NCI-H128 (cell line): ENCODE data around the gene SMAD3.

ENCODE experiments used
- DNase-seq: peaks from one replicate; lab custom pipeline; 2025; ENCODE audit not compliant: unreplicated experiment; lab: John Stamatoyannopoulos, UW

The SMAD3 gene

GRCh38 chr15:67080118-67080899 is 14.9 kb downstream of the SMAD3 start:
- no peak for DNase-seq

DNA sequence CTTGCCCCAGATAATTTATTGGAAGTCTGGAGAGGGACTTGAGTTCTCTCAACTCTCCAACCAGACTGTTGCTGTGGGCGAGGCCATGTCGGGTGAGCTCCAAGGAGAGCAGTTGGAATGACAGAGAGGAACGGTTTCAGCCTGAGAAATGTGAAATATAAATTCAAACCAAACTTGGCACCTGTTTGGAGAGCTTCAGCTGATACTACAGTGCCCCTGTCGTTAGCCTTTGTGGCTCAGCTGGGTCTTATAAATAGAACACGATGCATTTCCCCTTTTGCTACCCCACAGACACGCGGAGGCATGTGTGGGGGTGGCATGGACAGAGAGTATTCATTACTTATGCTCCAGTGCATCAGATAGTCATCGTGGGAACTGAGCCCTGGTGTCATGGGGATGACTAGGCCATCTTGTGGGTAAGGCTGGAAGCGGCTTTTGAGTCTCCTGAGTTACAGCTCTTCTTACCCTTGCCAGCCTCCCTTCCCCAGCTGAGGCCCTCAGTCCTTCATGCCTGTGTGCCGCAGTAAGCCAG is 15.6 kb downstream of the SMAD3 start:
- no peak for DNase-seq

GRCh38 chr15:67082007-67082536 is 16.7 kb downstream of the SMAD3 start:
- no peak for DNase-seq

GRCh38 chr15:67083135-67083762 is 17.8 kb downstream of the SMAD3 start:
- DNase-seq: no peak

- DNase-seq: no peak
These were observed 19.2 kb downstream of the SMAD3 start for GRCh38 chr15:67084561-67084960.

DNA sequence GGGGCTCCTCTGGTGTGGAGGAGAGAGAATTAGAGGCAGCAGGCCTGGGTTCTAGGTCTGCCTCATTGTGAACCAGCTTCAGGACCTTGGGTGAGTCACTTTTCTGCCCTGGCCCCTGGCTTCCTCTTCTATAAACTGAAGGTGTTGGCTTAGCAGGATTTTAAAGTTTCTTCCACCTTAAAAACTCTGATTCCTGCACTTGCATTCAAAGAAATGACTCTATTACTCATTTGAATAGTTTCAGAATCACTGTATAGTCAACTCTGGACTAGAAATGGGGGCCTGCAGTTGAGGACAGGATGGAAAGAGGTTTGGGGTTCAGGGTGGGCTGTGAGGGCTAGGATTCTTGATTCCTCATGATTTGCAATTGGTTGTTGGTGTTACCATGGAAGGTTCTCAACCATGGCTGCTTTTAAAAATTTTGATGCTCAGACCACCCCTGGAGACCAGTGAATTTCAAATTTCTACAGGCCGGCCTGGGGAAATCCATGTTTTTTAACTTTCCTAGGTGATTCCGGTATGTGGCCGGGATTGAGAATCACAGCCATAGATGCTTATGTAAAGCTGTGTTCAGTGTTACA is 19.9 kb downstream of the SMAD3 start:
- no peak for DNase-seq

DNA sequence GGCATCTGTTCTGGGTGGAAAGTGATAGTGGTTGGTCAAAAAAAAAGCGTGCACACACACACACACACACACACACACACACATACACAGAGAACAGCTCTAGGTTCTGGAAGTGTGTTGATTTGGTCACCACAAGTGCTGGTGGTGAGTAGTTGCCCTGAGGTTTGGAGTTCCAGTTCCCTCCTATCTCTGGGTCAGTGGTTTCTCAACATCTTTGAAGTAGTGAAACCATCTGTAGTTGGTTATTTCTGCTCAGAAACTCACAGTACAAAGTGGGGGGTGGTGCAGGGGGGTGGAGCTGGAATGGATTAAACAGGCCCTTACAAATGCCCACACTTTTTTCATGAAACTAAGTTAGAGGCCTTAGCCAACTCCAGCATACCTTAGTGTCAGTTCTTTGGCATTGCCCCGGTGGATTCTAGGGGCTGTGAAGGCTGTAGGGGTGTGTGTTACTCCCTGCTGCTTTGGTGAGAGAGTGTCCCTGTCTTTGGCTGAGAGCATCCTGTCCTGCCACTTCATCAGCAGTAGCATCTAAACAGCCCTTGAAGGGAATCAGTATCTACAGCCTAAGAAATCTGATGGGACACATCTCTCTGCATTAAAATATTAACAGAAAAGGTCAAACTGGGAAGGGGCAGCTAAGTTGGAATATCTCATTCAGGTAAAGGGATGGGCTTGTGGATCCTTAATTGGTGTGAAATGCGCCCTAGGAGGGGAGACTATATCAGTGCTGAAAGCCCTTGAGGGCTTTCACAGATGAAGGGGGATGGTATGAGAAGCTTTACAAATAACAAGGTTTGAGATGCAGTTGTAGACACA is 20.6 kb downstream of the SMAD3 start:
- no peak for DNase-seq

GRCh38 chr15:67086637-67086914 is 21.2 kb downstream of the SMAD3 start:
- DNase-seq: no peak

DNA sequence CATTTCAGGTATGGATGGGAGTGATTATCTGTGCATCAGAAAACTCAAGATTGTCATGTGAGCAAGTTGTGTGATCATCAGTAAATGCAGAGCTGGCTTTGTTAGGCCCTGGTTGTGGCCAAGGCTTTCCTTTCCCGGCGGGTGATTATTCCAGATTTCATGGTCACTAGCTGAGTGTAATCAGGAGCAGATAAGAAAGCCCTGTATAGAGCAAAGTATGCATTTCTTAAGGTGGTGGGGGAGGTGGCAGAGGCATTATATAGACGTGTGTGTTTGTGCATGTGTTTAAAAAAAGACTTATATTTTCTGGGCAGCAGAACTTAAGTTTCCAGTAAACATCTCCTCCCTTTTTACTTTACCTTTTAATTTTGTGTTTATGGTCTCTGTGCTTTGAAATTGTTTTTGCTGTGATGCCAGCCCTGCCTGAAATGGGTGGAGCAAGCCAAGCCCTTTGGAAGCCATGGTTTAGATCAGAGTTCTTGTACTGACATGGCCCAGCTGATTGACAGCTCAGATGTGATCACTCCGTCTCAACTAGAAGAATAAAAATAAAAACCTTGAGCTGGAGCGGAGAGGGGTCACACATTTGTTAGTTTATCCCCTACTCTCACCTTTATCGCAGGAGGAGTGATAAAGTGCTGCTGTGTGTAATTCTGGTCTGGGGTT is 22.2 kb downstream of the SMAD3 start:
- DNase-seq: no peak

DNA sequence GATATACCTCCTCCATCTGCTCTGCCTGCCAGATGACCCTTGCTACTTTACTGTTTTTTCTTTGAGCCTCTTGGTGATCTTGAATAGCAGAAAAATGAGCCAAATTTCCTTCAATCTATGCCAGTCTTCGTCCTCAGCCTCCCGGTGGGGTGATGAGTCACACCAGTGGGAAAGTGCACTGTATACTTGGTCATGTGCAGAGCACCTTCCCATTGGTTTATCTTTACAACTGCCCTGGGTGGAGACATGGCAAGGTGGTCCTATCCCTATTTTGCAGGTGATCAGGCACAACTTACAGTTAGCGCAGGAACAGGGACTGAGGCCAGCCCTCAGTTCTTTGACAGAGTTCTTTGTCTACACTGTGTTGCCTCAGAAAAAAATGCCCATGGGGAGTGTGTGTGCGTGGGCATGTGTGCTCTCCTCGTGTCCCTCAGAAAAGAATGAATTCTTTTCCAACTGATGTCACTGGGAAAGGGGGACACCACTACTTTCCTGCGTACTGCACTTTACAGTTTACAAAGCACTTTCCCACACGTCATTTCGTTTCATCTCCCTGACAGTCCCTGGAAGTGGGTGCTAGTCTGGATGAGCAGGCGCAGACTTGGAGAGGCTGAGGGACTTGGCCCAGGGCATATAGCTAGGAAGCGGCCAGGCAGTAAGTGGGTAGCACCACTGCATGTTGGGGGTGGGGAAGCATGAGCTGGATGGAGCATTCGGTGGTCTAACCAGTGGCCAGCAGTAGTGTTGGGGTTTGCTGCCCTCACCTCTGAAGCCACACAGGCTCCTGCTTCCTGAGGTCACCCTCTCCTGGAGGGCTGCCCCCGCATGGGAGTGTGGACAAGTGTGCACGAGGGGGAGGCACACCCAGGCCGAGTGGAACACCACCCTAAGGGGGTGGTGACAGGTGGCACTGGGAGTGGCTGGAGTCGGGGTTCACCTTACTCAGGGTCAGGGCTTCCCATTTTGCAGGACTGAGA is 24.1 kb downstream of the SMAD3 start:
- DNase-seq: no peak

DNA sequence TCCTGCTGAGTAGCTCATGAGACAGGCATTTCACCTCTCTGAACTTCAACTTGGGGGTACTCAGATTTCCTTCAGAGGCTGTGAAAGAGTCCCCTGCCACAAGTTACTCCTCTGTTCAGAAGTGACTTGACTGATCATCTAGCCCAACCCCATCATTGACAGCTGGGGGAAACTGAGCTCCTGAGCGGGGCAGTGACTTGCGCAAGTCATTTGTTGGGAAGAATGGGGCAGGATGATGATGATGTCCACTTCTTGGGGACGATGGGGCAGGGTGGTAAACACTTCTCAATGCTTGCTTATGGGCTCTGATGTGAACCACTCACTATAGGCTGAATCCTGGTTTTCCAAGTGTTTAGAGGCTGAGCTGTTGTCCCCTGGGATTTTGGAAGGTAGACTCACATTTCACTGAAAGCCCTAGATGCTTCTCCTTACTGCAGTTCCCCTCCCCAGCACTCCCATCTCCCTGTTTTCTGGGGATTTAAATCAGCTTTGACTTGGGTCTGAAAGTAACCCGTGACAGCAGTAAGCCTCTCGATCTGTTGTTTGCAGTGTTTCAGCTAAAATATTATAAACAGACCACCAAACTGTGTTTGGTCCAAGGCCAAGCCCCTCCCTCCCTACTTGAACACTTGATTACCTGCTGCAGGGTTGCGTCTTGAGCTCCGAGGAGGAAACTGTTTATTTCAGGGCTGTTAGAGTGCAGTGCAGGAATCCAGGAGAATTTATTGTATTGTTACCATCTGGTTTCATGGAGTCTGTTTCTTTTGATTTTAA is 25.1 kb downstream of the SMAD3 start:
- DNase-seq: no peak

- DNase-seq: no peak
These were observed 25.9 kb downstream of the SMAD3 start for GRCh38 chr15:67091071-67091979.

GRCh38 chr15:67091980-67092677 is 26.7 kb downstream of the SMAD3 start:
- no peak for DNase-seq

DNA sequence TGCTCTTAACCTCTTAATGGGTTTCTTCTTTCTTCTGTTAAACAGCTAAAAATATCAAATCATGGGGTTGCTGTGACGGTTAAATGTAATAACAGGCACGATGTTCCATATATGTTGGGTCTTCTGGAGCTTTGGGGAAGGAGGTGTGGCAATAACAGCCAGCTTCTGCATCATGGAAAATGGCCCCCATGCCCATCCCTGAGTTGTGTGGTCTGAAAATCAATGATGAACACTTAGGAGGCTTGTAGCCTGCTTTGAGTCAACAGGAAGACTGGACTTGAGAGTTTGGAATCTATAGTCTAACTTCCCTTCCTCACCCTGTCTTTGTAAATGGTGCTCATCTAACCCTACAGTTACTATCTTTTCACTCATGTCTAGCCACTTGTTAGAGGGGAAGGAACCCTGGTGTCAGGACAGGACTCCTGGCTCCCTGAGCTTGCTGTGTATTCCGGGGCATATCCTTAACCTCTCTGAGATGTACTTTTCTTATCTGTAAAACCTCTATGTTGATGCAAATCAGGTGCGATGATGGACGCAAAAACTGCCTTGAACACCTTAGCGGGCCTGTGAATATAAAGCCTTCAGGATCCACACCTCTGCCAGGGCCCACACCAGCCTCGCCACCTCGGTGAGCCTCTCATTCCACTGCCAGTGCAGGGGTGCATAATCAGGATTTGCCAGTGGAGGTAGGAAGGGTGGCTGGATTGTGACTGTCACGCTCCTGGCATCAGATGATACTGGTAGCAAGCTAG is 27.5 kb downstream of the SMAD3 start:
- no peak for DNase-seq

- no peak for DNase-seq
These were observed 28.1 kb downstream of the SMAD3 start for GRCh38 chr15:67093504-67093862.

DNA sequence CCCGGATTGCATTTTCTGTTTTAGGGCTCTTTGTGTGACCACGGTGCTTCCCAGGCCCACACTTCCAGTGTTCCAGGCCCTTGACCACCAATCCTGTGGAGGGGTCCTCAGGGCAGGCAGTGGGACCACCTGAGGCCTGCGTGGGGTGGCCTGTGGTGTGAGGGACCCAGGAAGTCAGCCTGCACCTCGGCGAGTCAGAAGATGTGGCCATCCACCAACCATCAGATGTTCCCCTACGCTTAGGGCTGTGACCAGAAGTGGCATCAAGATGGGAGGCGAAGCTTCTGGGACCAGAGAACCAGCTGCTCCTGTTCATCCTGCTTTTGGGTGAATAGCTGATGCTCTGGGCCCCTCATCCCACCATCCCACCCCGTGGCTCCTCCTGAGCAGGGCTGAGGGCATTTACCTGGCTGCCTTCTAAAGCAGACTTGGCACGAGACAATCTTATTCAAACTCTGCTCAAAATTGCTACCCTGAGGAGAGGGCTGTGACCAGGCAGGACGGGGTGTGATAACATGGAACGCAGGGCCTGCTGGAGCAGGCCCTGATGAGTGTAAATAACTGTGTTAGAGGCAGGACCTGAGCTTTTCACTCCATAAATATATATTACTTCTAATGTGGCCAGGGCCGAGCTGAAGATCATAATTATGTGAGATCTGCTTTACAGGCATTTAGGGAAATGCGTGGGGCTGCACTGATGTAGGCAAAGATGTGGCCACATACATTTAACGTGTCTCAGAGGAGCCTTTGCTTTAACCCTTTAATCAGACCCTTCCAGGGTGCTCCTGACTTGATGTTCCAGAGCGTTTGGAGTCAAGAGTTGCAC is 28.8 kb downstream of the SMAD3 start:
- DNase-seq: no peak
